ENCODE data around the gene MPST.

Gene MPST

DNA sequence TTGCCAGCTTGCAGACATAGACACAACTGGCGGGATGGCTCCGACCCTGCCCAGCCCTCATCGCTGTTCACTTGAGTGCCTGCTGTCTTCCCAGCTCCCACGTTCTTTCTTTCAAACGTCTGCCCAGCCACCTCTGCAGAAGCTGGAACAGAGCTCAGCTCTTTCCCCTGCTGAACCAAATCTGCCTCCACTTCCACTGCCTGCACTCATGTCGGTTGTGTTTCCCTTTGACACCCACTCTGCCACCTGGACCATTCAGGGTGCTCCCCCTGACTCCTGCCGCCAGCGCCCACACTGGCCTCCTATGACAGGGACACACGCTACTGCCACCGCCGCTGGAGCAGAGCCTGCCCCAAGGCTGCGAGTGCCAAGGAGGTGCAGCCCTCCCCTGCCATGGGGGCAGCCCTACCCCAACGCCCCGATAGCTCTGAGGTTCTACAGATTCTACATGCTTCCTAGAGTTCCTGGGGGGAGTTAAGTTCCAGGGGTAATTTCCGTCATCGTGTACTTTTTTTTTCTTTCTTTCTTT, 38.2 kb upstream of the MPST start:
- Histone ChIP-seq H2AFZ (ENCODE audit: low read length) (peak overlapping the region; percentile 67), H3K14ac (ENCODE audit: low read length) (peak overlapping the region; percentile 98), H2BK12ac (ENCODE audit: low read length) (no peak overlapping the region), H2BK120ac (ENCODE audit: low read depth, low read length) (no peak overlapping the region), H4K91ac (ENCODE audit: low read depth, low read length, poor library complexity) (no peak overlapping the region), H3K4ac (ENCODE audit: low read length) (no peak overlapping the region), H3K4me3 (ENCODE audit: low read length in 2 of 2) (no peak overlapping the region), H3K27ac (replicated peaks; ENCODE audit: low read length) (no peak overlapping the region), H4K8ac (ENCODE audit: low read depth, low read length) (peak overlapping the region; percentile 58), H2BK15ac (ENCODE audit: low read length) (no peak overlapping the region), H3K9me3 (replicated peaks in 1 of 2; ENCODE audit: control insufficient read depth in 2 of 2, insufficient read depth in 1 of 2, low read depth in 1 of 2, low read length in 2 of 2) (peaks cover 7 to 8% of the 10 kb centered on the region in 2 donors), H3K79me1 (ENCODE audit: low read depth, low read length) (no peaks in the 10 kb centered on the region), H3K9ac (ENCODE audit: low read depth, low read length, poor library complexity) (peak overlapping the region; percentile 75), H2BK5ac (ENCODE audit: low read length) (no peak overlapping the region), H3K4me2 (ENCODE audit: insufficient read depth, low read length, poor library complexity, severe bottlenecking) (no peak overlapping the region), H3K36me3 (replicated peaks in 1 of 2; ENCODE audit: control insufficient read depth in 2 of 2, insufficient read depth in 2 of 2, low read length in 2 of 2) (no peaks in the 10 kb centered on the region), H3K27me3 (ENCODE audit: control insufficient read depth in 3 of 3, insufficient read depth in 3 of 3, low read depth in 1 of 3, low read length in 3 of 3) (peaks cover 0 to 12% (median 1%) of the 10 kb centered on the region in 3 experiments), H3K18ac (ENCODE audit: low read length) (peak overlapping the region; percentile 45), H3K23ac (ENCODE audit: low read depth, low read length, poor library complexity) (peak overlapping the region; percentile 16), H2AK5ac (ENCODE audit: low read depth, low read length) (peak overlapping the region; percentile 87), H3K4me1 (ENCODE audit: control insufficient read depth in 2 of 2, insufficient read depth in 1 of 2, low read depth in 1 of 2, low read length in 2 of 2) (peaks cover 0 to 4% of the 10 kb centered on the region in 2 donors)
- WGBS, 2 donors (ENCODE audit: extremely low coverage in 2 of 2, insufficient read length in 2 of 2, insufficient replicate concordance in 1 of 2), result no CpG with 5 or more reads among the region's 16 CpGs
- no peak for DNase-seq (ENCODE audit: low spot score)

DNA sequence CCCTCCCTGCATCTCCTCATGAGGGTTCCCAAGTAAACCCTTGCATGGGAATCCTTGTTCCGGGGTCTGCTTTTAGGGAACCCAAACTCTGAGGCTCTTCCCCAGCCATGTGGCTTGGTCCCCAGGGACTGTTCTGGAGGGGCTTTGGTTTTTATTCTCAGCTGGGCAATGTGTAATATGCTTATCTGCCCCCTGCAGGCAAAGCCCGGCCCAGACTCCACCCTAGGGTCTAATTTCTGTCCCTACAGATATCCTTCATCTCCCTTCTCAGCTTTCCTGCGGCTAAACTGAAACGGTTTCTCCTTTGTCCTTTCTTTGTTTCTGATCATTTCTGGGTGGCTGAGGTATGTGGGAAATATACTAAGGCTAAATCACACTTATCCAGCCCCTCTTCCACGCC, 37.4 kb upstream of the MPST start:
- Histone ChIP-seq H2AFZ (ENCODE audit: low read length) (no peak overlapping the region), H2BK15ac (ENCODE audit: low read length) (no peak overlapping the region), H3K4me2 (ENCODE audit: insufficient read depth, low read length, poor library complexity, severe bottlenecking) (no peak overlapping the region), H3K14ac (ENCODE audit: low read length) (no peak overlapping the region), H2BK5ac (ENCODE audit: low read length) (no peak overlapping the region), H3K9me3 (replicated peaks in 1 of 2; ENCODE audit: control insufficient read depth in 2 of 2, insufficient read depth in 1 of 2, low read depth in 1 of 2, low read length in 2 of 2) (peaks cover 7 to 10% of the 10 kb centered on the region in 2 donors), H2BK12ac (ENCODE audit: low read length) (no peak overlapping the region), H3K79me1 (ENCODE audit: low read depth, low read length) (no peaks in the 10 kb centered on the region), H3K23ac (ENCODE audit: low read depth, low read length, poor library complexity) (peak overlapping the region; percentile 36), H3K9ac (ENCODE audit: low read depth, low read length, poor library complexity) (no peak overlapping the region), H3K27ac (replicated peaks; ENCODE audit: low read length) (no peak overlapping the region), H3K18ac (ENCODE audit: low read length) (no peak overlapping the region), H3K27me3 (ENCODE audit: control insufficient read depth in 3 of 3, insufficient read depth in 3 of 3, low read depth in 1 of 3, low read length in 3 of 3) (peaks cover 0 to 5% (median 1%) of the 10 kb centered on the region in 3 experiments), H3K36me3 (replicated peaks in 1 of 2; ENCODE audit: control insufficient read depth in 2 of 2, insufficient read depth in 2 of 2, low read length in 2 of 2) (no peaks in the 10 kb centered on the region), H3K4me3 (ENCODE audit: low read length in 2 of 2) (no peak overlapping the region), H3K4me1 (ENCODE audit: control insufficient read depth in 2 of 2, insufficient read depth in 1 of 2, low read depth in 1 of 2, low read length in 2 of 2) (peaks cover 0 to 4% of the 10 kb centered on the region in 2 donors), H4K8ac (ENCODE audit: low read depth, low read length) (no peak overlapping the region), H2BK120ac (ENCODE audit: low read depth, low read length) (no peak overlapping the region), H2AK5ac (ENCODE audit: low read depth, low read length) (no peak overlapping the region), H3K4ac (ENCODE audit: low read length) (no peak overlapping the region), H4K91ac (ENCODE audit: low read depth, low read length, poor library complexity) (no peak overlapping the region)
- no CpG with 5 or more reads among the region's 5 CpGs for WGBS, 2 donors (ENCODE audit: extremely low coverage in 2 of 2, insufficient read length in 2 of 2, insufficient replicate concordance in 1 of 2)
- no peak for DNase-seq (ENCODE audit: low spot score)

DNA sequence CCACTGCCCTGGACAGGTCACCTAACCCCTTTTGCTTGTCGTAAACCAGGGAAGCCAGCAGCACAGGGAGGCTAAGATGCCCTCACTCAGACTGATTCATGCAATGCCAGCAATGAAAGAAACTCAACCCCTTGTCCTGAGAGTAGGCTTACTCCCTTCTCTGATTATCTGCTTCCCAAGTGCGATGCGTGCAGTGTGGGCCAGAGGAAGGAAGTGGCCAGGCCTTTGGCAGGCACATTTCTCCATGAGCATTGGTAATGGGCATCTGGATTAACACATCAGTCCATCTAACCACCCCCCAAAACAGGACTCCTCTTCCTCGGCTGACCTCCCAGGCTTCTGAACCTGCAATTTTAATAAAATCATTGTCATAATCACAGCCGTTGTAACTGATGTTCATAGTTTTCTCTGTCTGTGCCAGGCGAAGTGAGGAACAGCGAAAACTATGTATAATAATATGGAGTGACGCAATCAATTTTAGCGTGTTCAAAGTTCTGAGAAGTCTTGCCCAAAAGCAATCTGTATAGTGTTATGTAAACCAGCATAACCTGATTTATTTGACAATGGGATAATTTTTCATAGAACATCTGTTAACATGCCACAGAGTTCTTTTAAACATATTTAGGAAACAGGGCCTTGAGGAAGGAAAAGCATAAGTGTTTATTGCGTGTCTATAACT, 34.2 kb upstream of the MPST start:
- H3K4ac ChIP-seq (ENCODE audit: low read length), result no peak overlapping the region
- no peak overlapping the region for H2BK5ac ChIP-seq (ENCODE audit: low read length)
- H3K14ac ChIP-seq (ENCODE audit: low read length), result no peak overlapping the region
- no CpG with 5 or more reads among the region's 10 CpGs for WGBS, 2 donors (ENCODE audit: extremely low coverage in 2 of 2, insufficient read length in 2 of 2, insufficient replicate concordance in 1 of 2)
- H2AK5ac ChIP-seq (ENCODE audit: low read depth, low read length), result no peak overlapping the region
- H3K79me1 ChIP-seq (ENCODE audit: low read depth, low read length), result no peaks in the 10 kb centered on the region
- H2BK120ac ChIP-seq (ENCODE audit: low read depth, low read length), result no peak overlapping the region
- peaks cover 7 to 10% of the 10 kb centered on the region in 2 donors for H3K9me3 ChIP-seq (replicated peaks in 1 of 2; ENCODE audit: control insufficient read depth in 2 of 2, insufficient read depth in 1 of 2, low read depth in 1 of 2, low read length in 2 of 2)
- H3K27me3 ChIP-seq (ENCODE audit: control insufficient read depth in 3 of 3, insufficient read depth in 3 of 3, low read depth in 1 of 3, low read length in 3 of 3), result peaks cover 0 to 7% (median 1%) of the 10 kb centered on the region in 3 experiments
- no peak overlapping the region for H2BK15ac ChIP-seq (ENCODE audit: low read length)
- no peak overlapping the region for H2BK12ac ChIP-seq (ENCODE audit: low read length)
- H3K18ac ChIP-seq (ENCODE audit: low read length), result no peak overlapping the region
- H4K91ac ChIP-seq (ENCODE audit: low read depth, low read length, poor library complexity), result no peak overlapping the region
- no peak overlapping the region for H3K4me3 ChIP-seq (ENCODE audit: low read length in 2 of 2)
- H3K4me1 ChIP-seq (ENCODE audit: control insufficient read depth in 2 of 2, insufficient read depth in 1 of 2, low read depth in 1 of 2, low read length in 2 of 2), result peaks cover 0 to 2% of the 10 kb centered on the region in 2 donors
- H2AFZ ChIP-seq (ENCODE audit: low read length), result no peak overlapping the region
- no peak overlapping the region for H3K4me2 ChIP-seq (ENCODE audit: insufficient read depth, low read length, poor library complexity, severe bottlenecking)
- DNase-seq (ENCODE audit: low spot score), result no peak
- H3K23ac ChIP-seq (ENCODE audit: low read depth, low read length, poor library complexity), result no peak overlapping the region
- no peak overlapping the region for H3K27ac ChIP-seq (replicated peaks; ENCODE audit: low read length)
- no peak overlapping the region for H4K8ac ChIP-seq (ENCODE audit: low read depth, low read length)
- no peaks in the 10 kb centered on the region for H3K36me3 ChIP-seq (replicated peaks in 1 of 2; ENCODE audit: control insufficient read depth in 2 of 2, insufficient read depth in 2 of 2, low read length in 2 of 2)
- H3K9ac ChIP-seq (ENCODE audit: low read depth, low read length, poor library complexity), result no peak overlapping the region

DNA sequence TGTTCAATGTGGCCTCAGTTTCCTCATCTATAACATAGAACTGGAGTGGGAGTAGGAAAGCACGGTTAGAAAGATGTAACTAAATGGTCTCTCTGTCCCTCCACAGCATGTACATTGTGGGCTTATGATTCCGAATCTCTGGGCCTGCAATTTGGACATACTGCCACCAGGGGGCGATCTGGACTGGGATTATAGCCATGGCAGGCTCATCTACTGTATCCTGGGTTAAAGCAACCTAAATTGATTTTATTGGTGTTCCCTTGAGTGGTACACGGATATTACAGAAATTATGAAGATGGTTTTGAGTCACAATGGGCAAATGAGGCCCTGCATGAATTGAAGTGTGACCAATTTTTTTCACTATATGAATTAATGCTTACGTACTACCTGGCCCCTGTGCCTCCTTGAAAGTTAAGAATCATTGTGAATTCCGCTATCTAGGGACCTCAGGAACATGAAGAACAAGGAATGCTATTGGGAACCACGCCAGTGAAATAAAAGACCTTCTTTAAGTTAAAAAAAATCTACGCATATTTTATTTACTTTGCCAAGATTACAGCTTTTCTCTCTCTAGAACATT, 33.2 kb upstream of the MPST start:
- Histone ChIP-seq H3K14ac (ENCODE audit: low read length) (no peak overlapping the region), H3K79me1 (ENCODE audit: low read depth, low read length) (no peaks in the 10 kb centered on the region), H2AFZ (ENCODE audit: low read length) (no peak overlapping the region), H3K4me3 (ENCODE audit: low read length in 2 of 2) (no peak overlapping the region), H2BK12ac (ENCODE audit: low read length) (no peak overlapping the region), H3K4ac (ENCODE audit: low read length) (no peak overlapping the region), H3K9ac (ENCODE audit: low read depth, low read length, poor library complexity) (no peak overlapping the region), H2BK120ac (ENCODE audit: low read depth, low read length) (no peak overlapping the region), H3K18ac (ENCODE audit: low read length) (no peak overlapping the region), H3K27ac (replicated peaks; ENCODE audit: low read length) (no peak overlapping the region), H3K23ac (ENCODE audit: low read depth, low read length, poor library complexity) (no peak overlapping the region), H3K27me3 (ENCODE audit: control insufficient read depth in 3 of 3, insufficient read depth in 3 of 3, low read depth in 1 of 3, low read length in 3 of 3) (peaks cover 0 to 9% (median 1%) of the 10 kb centered on the region in 3 experiments), H3K4me2 (ENCODE audit: insufficient read depth, low read length, poor library complexity, severe bottlenecking) (no peak overlapping the region), H2BK15ac (ENCODE audit: low read length) (no peak overlapping the region), H2BK5ac (ENCODE audit: low read length) (no peak overlapping the region), H4K91ac (ENCODE audit: low read depth, low read length, poor library complexity) (no peak overlapping the region), H4K8ac (ENCODE audit: low read depth, low read length) (no peak overlapping the region), H2AK5ac (ENCODE audit: low read depth, low read length) (no peak overlapping the region), H3K4me1 (ENCODE audit: control insufficient read depth in 2 of 2, insufficient read depth in 1 of 2, low read depth in 1 of 2, low read length in 2 of 2) (no peaks in the 10 kb centered on the region), H3K9me3 (replicated peaks in 1 of 2; ENCODE audit: control insufficient read depth in 2 of 2, insufficient read depth in 1 of 2, low read depth in 1 of 2, low read length in 2 of 2) (peaks cover 7 to 10% of the 10 kb centered on the region in 2 donors), H3K36me3 (replicated peaks in 1 of 2; ENCODE audit: control insufficient read depth in 2 of 2, insufficient read depth in 2 of 2, low read length in 2 of 2) (no peaks in the 10 kb centered on the region)
- WGBS, 2 donors (ENCODE audit: extremely low coverage in 2 of 2, insufficient read length in 2 of 2, insufficient replicate concordance in 1 of 2), result no CpG with 5 or more reads among the region's 8 CpGs
- DNase-seq (ENCODE audit: low spot score), result no peak
